Measurements from ENCODE around the gene ZNF823. TPM values are rescaled to one million over a fixed set of nuclear protein-coding genes. Genes with fewer than 3 reads are reported as not detected.

Gene ZNF823
- total RNA-seq, 1 experiment from 2014 or later, result 7.4 TPM

DNA sequence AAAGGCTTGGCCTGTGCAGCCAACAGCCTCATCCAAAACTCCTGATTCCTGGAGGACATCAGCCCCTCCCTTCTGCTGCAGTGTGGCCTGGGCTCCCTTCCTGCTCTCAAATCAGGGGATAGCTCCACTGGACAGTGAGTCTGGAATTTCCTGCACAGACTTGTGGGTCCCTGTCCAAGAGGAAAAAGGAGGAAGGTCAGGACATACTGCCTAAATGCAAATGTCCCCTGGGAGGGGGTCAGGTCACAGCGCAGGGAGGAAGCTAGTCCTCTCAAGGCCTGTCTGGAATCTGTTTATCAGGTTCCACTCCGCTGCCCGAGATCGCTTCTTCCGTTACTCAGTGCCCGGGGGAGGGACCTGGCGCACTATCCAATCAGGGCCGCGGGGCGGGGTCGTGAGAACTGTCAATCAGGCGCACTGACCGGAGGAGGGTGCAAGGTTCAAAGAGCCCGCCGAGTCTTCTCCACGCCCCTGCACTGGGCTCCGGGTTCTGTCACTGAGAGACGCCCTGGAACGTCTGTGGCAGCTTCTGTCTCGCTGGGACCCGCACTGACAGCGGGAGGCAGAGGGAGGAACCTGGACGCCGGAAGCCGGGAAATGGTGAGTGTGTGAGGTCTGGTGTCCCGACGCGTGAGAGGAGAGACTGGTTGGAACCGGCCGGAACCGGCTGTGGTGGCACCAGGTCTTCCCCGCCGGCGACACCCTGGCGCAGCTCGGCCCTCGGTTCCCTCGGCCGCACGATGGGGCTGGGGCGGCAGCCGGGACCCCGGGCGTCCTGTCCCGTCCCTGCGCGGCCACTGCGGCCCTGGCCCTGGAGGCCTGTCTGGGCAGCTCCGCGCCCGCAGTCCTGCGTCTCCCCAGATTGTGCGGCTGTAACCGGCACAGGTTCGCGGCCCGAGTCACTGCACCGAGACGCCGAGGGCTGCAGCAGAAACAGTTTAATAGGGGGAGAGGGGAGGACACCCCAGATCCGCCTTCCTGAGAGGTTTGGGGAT, 28.1 kb upstream of the ZNF823 start, which contains the start of gene ZNF441:
TSS of gene ZNF441 (plus strand) at position 404 of the 995 bp plus-strand sequence. CDS start at position 598, 194 bp downstream.
- BruUV-seq (replicated peaks), result no TSS peak
- POLR2A ChIA-PET (ENCODE audit: unreplicated experiment), result interaction anchor here (0.6 kb wide), 1 partner anchor 51 kb away, joined by 3 read pairs; no protein-coding TSS in a partner anchor
- no peak within 1 kb of the TSS for H3K27ac ChIP-seq
- no peak for TF ChIP-seq CTCF (conservative IDR thresholded peaks at IDR 0.05)
- TF ChIP-seq EZH2 (IDR thresholded peaks at IDR 0.05; ENCODE audit: low read depth), result no peak
- H3K4me2 ChIP-seq, result peak within 1 kb of the TSS; percentile 78
- H4K20me1 ChIP-seq (ENCODE audit: insufficient read depth), result no peaks in the 10 kb centered on the region
- intact Hi-C loops (cut with micrococcal nuclease; ENCODE audit: unreplicated experiment), result loop anchor here (1.0 to 5.0 kb wide), 2 partner anchors 28 to 70 kb away; no protein-coding TSS in a partner anchor
- peak; percentile 87 to 96 for DNase-seq
- no peaks in the 10 kb centered on the region for H3K79me2 ChIP-seq (ENCODE audit: low read depth)
- H3K36me3 ChIP-seq (ENCODE audit: low read depth), result no peaks in the 10 kb centered on the region
- no peaks in the 10 kb centered on the region for H3K27me3 ChIP-seq (ENCODE audit: insufficient read depth, low read depth)
- CTCF ChIA-PET, result no interaction called here
- peak within 1 kb of the TSS; percentile 91 for H2AFZ ChIP-seq
- no peaks in the 10 kb centered on the region; the same call in 1 of the 2 replicates for H3F3A ChIP-seq (ENCODE audit: insufficient read depth, low read depth)
- no peaks in the 10 kb centered on the region for H3K9me3 ChIP-seq (ENCODE audit: insufficient read depth, low read depth)
- no peaks in the 10 kb centered on the region for H3K9me2 ChIP-seq (ENCODE audit: insufficient read depth)
- H3K4me1 ChIP-seq (replicated peaks; ENCODE audit: insufficient read depth), result peaks cover 9% of the 10 kb centered on the region; the same call in 1 of the 2 replicates
- peak within 1 kb of the TSS; percentile 74 for H3K4me3 ChIP-seq

GRCh38 chr19:11763611-11764010, 24.9 kb upstream of the ZNF823 start:
- intact Hi-C loops (cut with micrococcal nuclease; ENCODE audit: unreplicated experiment), result no loop called here
- ChIA-PET POLR2A (ENCODE audit: unreplicated experiment) (no interaction called here), CTCF (no interaction called here)
- no peaks in the 10 kb centered on the region for H3K36me3 ChIP-seq (ENCODE audit: low read depth)
- H3K27me3 ChIP-seq (ENCODE audit: insufficient read depth, low read depth), result no peaks in the 10 kb centered on the region
- peaks cover 9% of the 10 kb centered on the region; the same call in 1 of the 2 replicates for H3K4me1 ChIP-seq (replicated peaks; ENCODE audit: insufficient read depth)
- H3K27ac ChIP-seq, result no peak overlapping the region
- no peak overlapping the region for H3K4me3 ChIP-seq
- BruUV-seq (replicated peaks), result no TSS peak
- no peaks in the 10 kb centered on the region for H3K9me2 ChIP-seq (ENCODE audit: insufficient read depth)
- H3K4me2 ChIP-seq, result no peak overlapping the region
- no peak overlapping the region for H2AFZ ChIP-seq
- no peak for DNase-seq
- H3K9me3 ChIP-seq (ENCODE audit: insufficient read depth, low read depth), result no peaks in the 10 kb centered on the region
- H4K20me1 ChIP-seq (ENCODE audit: insufficient read depth), result no peaks in the 10 kb centered on the region
- H3K79me2 ChIP-seq (ENCODE audit: low read depth), result no peaks in the 10 kb centered on the region
- no peaks in the 10 kb centered on the region; the same call in 1 of the 2 replicates for H3F3A ChIP-seq (ENCODE audit: insufficient read depth, low read depth)
- TF ChIP-seq CTCF (conservative IDR thresholded peaks at IDR 0.05) (no peak), EZH2 (IDR thresholded peaks at IDR 0.05; ENCODE audit: low read depth) (no peak)

DNA sequence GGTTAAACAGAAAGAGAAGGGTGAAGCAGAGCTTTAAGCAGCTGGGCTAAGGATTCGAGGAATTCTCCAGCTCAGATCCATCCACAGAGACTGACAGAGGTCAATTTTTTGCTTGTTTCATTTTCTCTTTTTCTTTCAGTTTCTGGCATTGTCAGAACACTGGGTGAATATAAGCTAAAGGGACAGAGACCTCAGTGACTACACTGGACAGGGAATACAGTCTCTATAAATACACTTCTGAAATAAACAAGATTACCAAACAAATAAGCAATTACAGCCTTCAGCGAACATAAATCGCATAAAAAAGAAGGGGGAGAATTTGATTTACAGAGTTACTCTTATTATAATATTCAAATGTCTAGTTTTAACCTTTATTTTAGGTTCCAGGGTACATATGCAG, 24.4 kb upstream of the ZNF823 start:
- no peak for TF ChIP-seq CTCF (conservative IDR thresholded peaks at IDR 0.05)
- no peak for TF ChIP-seq EZH2 (IDR thresholded peaks at IDR 0.05; ENCODE audit: low read depth)
- intact Hi-C loops (cut with micrococcal nuclease; ENCODE audit: unreplicated experiment), result no loop called here
- POLR2A ChIA-PET (ENCODE audit: unreplicated experiment), result no interaction called here

More for the DNA sequence above, 24.4 kb upstream of the ZNF823 start:
- no peaks in the 10 kb centered on the region for H3K27me3 ChIP-seq (ENCODE audit: insufficient read depth, low read depth)
- H3K4me2 ChIP-seq, result peak overlapping the region; percentile 40; the same call in 1 of the 2 replicates
- BruUV-seq (replicated peaks), result no TSS peak
- no peaks in the 10 kb centered on the region for H3K9me2 ChIP-seq (ENCODE audit: insufficient read depth)
- H3K4me3 ChIP-seq, result 0 out of 2 replicates have a peak overlapping the region, but pooled peaks have one; percentile 6
- DNase-seq, result no peak
- no peaks in the 10 kb centered on the region for H4K20me1 ChIP-seq (ENCODE audit: insufficient read depth)
- no peaks in the 10 kb centered on the region for H3K36me3 ChIP-seq (ENCODE audit: low read depth)
- no peaks in the 10 kb centered on the region for H3K79me2 ChIP-seq (ENCODE audit: low read depth)
- no peaks in the 10 kb centered on the region; the same call in 1 of the 2 replicates for H3K9me3 ChIP-seq (ENCODE audit: insufficient read depth, low read depth)
- CTCF ChIA-PET, result no interaction called here
- H3K4me1 ChIP-seq (replicated peaks; ENCODE audit: insufficient read depth), result peaks cover 9% of the 10 kb centered on the region; the same call in 1 of the 2 replicates
- H2AFZ ChIP-seq, result no peak overlapping the region
- no peak overlapping the region for H3K27ac ChIP-seq
- H3F3A ChIP-seq (ENCODE audit: insufficient read depth, low read depth), result no peaks in the 10 kb centered on the region; the same call in 1 of the 2 replicates
